ENCODE results near the gene TSEN15.

- no peak for TF ChIP-seq POLR2A (IDR thresholded peaks at IDR 0.05)
- TF ChIP-seq CTCF (IDR thresholded peaks at IDR 0.05): no peak
- TF ChIP-seq POLR2AphosphoS5 (IDR thresholded peaks at IDR 0.05): no peak
- TF ChIP-seq EP300 (IDR thresholded peaks at IDR 0.05): no peak
These were observed 20.5 kb upstream of the TSEN15 start for GRCh38 chr1:184031092-184031408.

All from suprapubic skin (tissue), 4 donors.